GM12878 (cell line): ENCODE measurements around the gene SLC15A4. TPM values are rescaled to one million over a fixed set of nuclear protein-coding genes. Genes with fewer than 3 reads are reported as not detected.

Source experiments
- BCL11A ChIP-seq: IDR thresholded peaks from 2 replicates; pipeline ENCODE4 v1.6.1; 2011; ENCODE audit warnings: low read depth, low read length
- CHD1 ChIP-seq: IDR thresholded peaks from 2 replicates; pipeline ENCODE4 v1.6.1; 2012; ENCODE audit warnings: low read depth, low read length, improper control_type of control experiment
- CHD2 ChIP-seq: IDR thresholded peaks from 2 replicates; pipeline ENCODE4 v1.6.1; 2011; ENCODE audit warnings: low read depth, low read length, improper control_type of control experiment, borderline replicate concordance
- CHD4 ChIP-seq: fragments of 200-600 bp; sonication (generic); IDR thresholded peaks from 2 replicates; pipeline ENCODE4 v1.6.1; 2016; ENCODE audit warnings: mild to moderate bottlenecking
- CREM ChIP-seq: IDR thresholded peaks from 2 replicates; pipeline ENCODE4 v1.6.1; 2014; ENCODE audit warnings: antibody characterized with exemption, low read depth
- FOS ChIP-seq: IDR thresholded peaks from 3 replicates; pipeline ENCODE4 v1.6.1; 2011; ENCODE audit warnings: borderline replicate concordance; ENCODE audit not compliant: insufficient read length; ENCODE audit errors: extremely low read depth
- HCFC1 ChIP-seq: fragments of 150-350 bp; IDR thresholded peaks from 2 replicates; pipeline ENCODE4 v1.6.1; 2014; ENCODE audit warnings: low read length
- HDAC2 ChIP-seq: fragments of 200-600 bp; sonication (generic); IDR thresholded peaks from 2 replicates; pipeline ENCODE4 v1.6.1; 2017
- HDAC6 ChIP-seq: fragments of 200-600 bp; sonication (generic); IDR thresholded peaks from one replicate; pipeline ENCODE4 v1.8.0; 2017; ENCODE audit warnings: antibody characterized with exemption; ENCODE audit not compliant: unreplicated experiment
- IKZF1 ChIP-seq: fragments of 450-650 bp; conservative IDR thresholded peaks from 2 replicates; pipeline ENCODE4 v1.6.1; 2017; ENCODE audit warnings: antibody characterized with exemption, mild to moderate bottlenecking
- JUNB ChIP-seq: IDR thresholded peaks from 2 replicates; pipeline ENCODE4 v1.6.1; 2016; ENCODE audit warnings: antibody characterized with exemption, mild to moderate bottlenecking
- KDM1A ChIP-seq: fragments of 200-600 bp; sonication (generic); IDR thresholded peaks from 2 replicates; pipeline ENCODE4 v1.6.1; 2016; ENCODE audit warnings: borderline replicate concordance
- MYC ChIP-seq: IDR thresholded peaks from 2 replicates; pipeline ENCODE4 v1.6.1; 2011; ENCODE audit warnings: mild to moderate bottlenecking, low read length, moderate library complexity, inconsistent platforms; ENCODE audit not compliant: insufficient read depth, insufficient replicate concordance, insufficient read length, severe bottlenecking
- NRF1 ChIP-seq: conservative IDR thresholded peaks from 2 replicates; pipeline ENCODE4 v1.6.1; 2011; ENCODE audit warnings: mild to moderate bottlenecking, low read depth, low read length, improper control_type of control experiment
- PAX8 ChIP-seq: fragments of 450-650 bp; IDR thresholded peaks from 2 replicates; pipeline ENCODE4 v1.6.1; 2017; ENCODE audit warnings: mild to moderate bottlenecking, moderate library complexity
- PML ChIP-seq: IDR thresholded peaks from 2 replicates; pipeline ENCODE4 v1.6.1; 2012; ENCODE audit warnings: low read length, inconsistent platforms
- SIN3A ChIP-seq: IDR thresholded peaks from 2 replicates; pipeline ENCODE4 v1.6.1; 2012; ENCODE audit warnings: low read depth, low read length, improper control_type of control experiment
- SMARCA5 ChIP-seq: fragments of 450-650 bp; IDR thresholded peaks from 2 replicates; pipeline ENCODE4 v1.6.1; 2017; ENCODE audit warnings: mild to moderate bottlenecking
- SRF ChIP-seq, 2 experiments: IDR thresholded peaks; 2 replicates each; pipeline ENCODE4 v1.6.1; 2011; ENCODE audit warnings: low read depth in 2 of 2, low read length in 2 of 2, mild to moderate bottlenecking in 1 of 2, moderate library complexity in 1 of 2
- WRNIP1 ChIP-seq: IDR thresholded peaks from 2 replicates; pipeline ENCODE4 v1.6.1; 2011; ENCODE audit warnings: low read depth, low read length, improper control_type of control experiment, borderline replicate concordance
- ZBED1 ChIP-seq: IDR thresholded peaks from 2 replicates; pipeline ENCODE4 v1.6.1; 2016; ENCODE audit warnings: borderline replicate concordance
- polyA plus RNA-seq, 11 experiments: library from polyadenylated mRNA; depleted of rRNA in 4 of 11; unstranded in 6 of 11; stranded (reverse) in 5 of 11; fragments of >200 nt; fragmentation: Nextera tagmentation in 4 of 11; fragmentation: Illumina TruSeq in 1 of 11; extraction: Ambion mirVana in 4 of 11; extraction: Trizol in 1 of 11; gene quantifications; 1 replicate in 1 of 11; 2 replicates in 10 of 11; pipeline versions ENCODE4 v1.2.1 to v1.2.3, GENCODE V29; 2011 to 2016; ENCODE audit warnings: inconsistent platforms in 2 of 11, missing spikeins in 2 of 11, low read depth in 1 of 11
- total RNA-seq, 4 experiments: library from RNA; depleted of rRNA in 3 of 4; stranded (reverse); fragments of >200 nt in 3 of 4; fragmentation: Illumina TruSeq in 1 of 4; extraction: Trizol in 1 of 4; gene quantifications; 2 replicates each; pipeline versions ENCODE4 v1.2.1 to v1.2.3, GENCODE V29; 2013 to 2021
- TF ChIP-seq, protein P1 (sequence below): IDR thresholded peaks from 2 replicates; pipeline ENCODE4 v1.6.1; 2012; ENCODE audit warnings: low read depth, low read length, improper control_type of control experiment
- TF ChIP-seq, protein P2 (sequence below): fragments of 450-650 bp; IDR thresholded peaks from 2 replicates; pipeline ENCODE4 v1.6.1; 2017; ENCODE audit warnings: antibody characterized with exemption, mild to moderate bottlenecking, moderate library complexity
- TF ChIP-seq, protein P3 (sequence below): fragments of 450-650 bp; conservative IDR thresholded peaks from 2 replicates; pipeline ENCODE4 v1.6.1; 2017; ENCODE audit warnings: mild to moderate bottlenecking, moderate library complexity
- TF ChIP-seq, protein P4 (sequence below): IDR thresholded peaks from 2 replicates; pipeline ENCODE4 v1.6.1; 2012; ENCODE audit warnings: low read depth, low read length, improper control_type of control experiment
- TF ChIP-seq, protein P5 (sequence below): fragments of 150-350 bp; IDR thresholded peaks from 2 replicates; pipeline ENCODE4 v1.6.1; 2014; ENCODE audit warnings: mild to moderate bottlenecking, low read depth, low read length

SLC15A4 gene
- total and polyA plus RNA-seq, 10 of the 15 experiments (the other 5 are each of a cell fraction or from before 2014, with no cell fraction given) = 12.7 to 257 (median 36.6) TPM

DNA sequence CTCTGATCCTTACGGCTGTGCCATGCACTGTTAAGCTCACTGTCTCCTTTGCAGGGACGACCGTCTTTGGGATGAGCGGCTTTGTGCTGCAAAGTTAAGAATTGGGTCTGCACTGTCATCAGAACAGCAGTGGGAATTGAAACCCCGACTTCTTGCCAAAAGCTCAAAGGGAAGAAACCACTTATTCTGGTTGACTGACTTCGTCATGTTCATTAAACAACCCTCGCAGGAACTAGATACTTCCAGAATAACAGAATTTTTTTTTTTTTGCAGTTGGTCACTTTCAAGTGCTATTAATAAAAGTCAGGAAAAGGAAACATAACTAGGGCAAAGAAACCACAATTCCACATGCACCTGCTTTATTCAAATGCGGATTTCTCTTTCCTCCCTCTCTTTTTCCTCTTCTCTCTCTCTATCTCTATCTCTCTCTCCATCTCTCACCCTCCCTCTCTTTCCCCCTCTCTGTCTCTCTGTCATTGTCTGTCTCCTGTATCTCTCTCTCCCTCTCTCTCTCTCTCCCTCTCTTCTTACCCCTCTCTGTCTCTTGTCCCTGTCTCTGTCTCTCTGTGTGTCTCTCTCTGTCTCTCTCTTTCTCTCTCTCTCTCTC is 17.2 kb upstream of the SLC15A4 start (continued):
- TF ChIP-seq SMARCA5 (peak; percentile 52; the same call in 1 of the 2 replicates), CHD2 (no peak), MYC (no peak), SIN3A (no peak), HCFC1 (no peak), HDAC2 (no peak), WRNIP1 (no peak), CREM (peak; percentile 41; the same call in 1 of the 2 replicates), HDAC6 (no peak), FOS (no peak), NRF1 (no peak), PAX8 (no peak), JUNB (no peak), ZBED1 (no peak), CHD1 (no peak), PML (no peak), KDM1A (no peak), IKZF1 (peak; percentile 98), CHD4 (no peak), SRF (IDR thresholded peaks at IDR 0.05; ENCODE audit: low read depth in 2 of 2, low read length in 2 of 2) (no peak), BCL11A (peak; percentile 79)
- TF ChIP-seq, protein P1, sequence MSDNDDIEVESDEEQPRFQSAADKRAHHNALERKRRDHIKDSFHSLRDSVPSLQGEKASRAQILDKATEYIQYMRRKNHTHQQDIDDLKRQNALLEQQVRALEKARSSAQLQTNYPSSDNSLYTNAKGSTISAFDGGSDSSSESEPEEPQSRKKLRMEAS = no peak
- TF ChIP-seq, protein P2, sequence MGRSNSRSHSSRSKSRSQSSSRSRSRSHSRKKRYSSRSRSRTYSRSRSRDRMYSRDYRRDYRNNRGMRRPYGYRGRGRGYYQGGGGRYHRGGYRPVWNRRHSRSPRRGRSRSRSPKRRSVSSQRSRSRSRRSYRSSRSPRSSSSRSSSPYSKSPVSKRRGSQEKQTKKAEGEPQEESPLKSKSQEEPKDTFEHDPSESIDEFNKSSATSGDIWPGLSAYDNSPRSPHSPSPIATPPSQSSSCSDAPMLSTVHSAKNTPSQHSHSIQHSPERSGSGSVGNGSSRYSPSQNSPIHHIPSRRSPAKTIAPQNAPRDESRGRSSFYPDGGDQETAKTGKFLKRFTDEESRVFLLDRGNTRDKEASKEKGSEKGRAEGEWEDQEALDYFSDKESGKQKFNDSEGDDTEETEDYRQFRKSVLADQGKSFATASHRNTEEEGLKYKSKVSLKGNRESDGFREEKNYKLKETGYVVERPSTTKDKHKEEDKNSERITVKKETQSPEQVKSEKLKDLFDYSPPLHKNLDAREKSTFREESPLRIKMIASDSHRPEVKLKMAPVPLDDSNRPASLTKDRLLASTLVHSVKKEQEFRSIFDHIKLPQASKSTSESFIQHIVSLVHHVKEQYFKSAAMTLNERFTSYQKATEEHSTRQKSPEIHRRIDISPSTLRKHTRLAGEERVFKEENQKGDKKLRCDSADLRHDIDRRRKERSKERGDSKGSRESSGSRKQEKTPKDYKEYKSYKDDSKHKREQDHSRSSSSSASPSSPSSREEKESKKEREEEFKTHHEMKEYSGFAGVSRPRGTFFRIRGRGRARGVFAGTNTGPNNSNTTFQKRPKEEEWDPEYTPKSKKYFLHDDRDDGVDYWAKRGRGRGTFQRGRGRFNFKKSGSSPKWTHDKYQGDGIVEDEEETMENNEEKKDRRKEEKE = no peak
- TF ChIP-seq, protein P3, sequence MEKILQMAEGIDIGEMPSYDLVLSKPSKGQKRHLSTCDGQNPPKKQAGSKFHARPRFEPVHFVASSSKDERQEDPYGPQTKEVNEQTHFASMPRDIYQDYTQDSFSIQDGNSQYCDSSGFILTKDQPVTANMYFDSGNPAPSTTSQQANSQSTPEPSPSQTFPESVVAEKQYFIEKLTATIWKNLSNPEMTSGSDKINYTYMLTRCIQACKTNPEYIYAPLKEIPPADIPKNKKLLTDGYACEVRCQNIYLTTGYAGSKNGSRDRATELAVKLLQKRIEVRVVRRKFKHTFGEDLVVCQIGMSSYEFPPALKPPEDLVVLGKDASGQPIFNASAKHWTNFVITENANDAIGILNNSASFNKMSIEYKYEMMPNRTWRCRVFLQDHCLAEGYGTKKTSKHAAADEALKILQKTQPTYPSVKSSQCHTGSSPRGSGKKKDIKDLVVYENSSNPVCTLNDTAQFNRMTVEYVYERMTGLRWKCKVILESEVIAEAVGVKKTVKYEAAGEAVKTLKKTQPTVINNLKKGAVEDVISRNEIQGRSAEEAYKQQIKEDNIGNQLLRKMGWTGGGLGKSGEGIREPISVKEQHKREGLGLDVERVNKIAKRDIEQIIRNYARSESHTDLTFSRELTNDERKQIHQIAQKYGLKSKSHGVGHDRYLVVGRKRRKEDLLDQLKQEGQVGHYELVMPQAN = no peak
- TF ChIP-seq, protein P4, sequence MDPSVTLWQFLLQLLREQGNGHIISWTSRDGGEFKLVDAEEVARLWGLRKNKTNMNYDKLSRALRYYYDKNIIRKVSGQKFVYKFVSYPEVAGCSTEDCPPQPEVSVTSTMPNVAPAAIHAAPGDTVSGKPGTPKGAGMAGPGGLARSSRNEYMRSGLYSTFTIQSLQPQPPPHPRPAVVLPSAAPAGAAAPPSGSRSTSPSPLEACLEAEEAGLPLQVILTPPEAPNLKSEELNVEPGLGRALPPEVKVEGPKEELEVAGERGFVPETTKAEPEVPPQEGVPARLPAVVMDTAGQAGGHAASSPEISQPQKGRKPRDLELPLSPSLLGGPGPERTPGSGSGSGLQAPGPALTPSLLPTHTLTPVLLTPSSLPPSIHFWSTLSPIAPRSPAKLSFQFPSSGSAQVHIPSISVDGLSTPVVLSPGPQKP = no peak
- TF ChIP-seq, protein P5, sequence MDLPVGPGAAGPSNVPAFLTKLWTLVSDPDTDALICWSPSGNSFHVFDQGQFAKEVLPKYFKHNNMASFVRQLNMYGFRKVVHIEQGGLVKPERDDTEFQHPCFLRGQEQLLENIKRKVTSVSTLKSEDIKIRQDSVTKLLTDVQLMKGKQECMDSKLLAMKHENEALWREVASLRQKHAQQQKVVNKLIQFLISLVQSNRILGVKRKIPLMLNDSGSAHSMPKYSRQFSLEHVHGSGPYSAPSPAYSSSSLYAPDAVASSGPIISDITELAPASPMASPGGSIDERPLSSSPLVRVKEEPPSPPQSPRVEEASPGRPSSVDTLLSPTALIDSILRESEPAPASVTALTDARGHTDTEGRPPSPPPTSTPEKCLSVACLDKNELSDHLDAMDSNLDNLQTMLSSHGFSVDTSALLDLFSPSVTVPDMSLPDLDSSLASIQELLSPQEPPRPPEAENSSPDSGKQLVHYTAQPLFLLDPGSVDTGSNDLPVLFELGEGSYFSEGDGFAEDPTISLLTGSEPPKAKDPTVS = peak; percentile 97
